H1 (cell line): Measurements from ENCODE around the gene EHBP1. TPM values are rescaled to one million over a fixed set of nuclear protein-coding genes. Genes with fewer than 3 reads are reported as not detected.

Experiments
- CTCF ChIA-PET: fragments of 300-600 bp; sonication (Branson Sonifier 250); formaldehyde crosslinking; loops from one replicate; lab custom pipeline; 2021; ENCODE audit not compliant: partially characterized antibody; lab: Charles Lee
- POLR2A ChIA-PET: fragments of 300-600 bp; sonication (Branson Sonifier 250); formaldehyde crosslinking; loops from one replicate; lab custom pipeline; 2021; ENCODE audit warnings: inconsistent platforms; ENCODE audit not compliant: partially characterized antibody; lab: Charles Lee
- DNase-seq, 2 experiments: peaks; one replicate each; pipeline versions ENCODE4 v3.0.0 to v3.0.0-alpha.2; 2010 to 2022; ENCODE audit warnings: low spot score in 2 of 2, low read depth in 1 of 2, mixed read lengths in 1 of 2
- FAIRE-seq: peaks from 2 replicates; lab custom pipeline; 2011; peaks lifted over from hg19 to GRCh38; lab: Jason Lieb, UNC
- H2AFZ ChIP-seq: 2 replicates; pipeline ENCODE4 v1.8.1; 2012; ENCODE audit warnings: low read length, inconsistent platforms
- H2AK5ac ChIP-seq: 2 replicates; pipeline ENCODE4 v1.6.1; 2013; ENCODE audit warnings: low read depth, low read length
- H2BK120ac ChIP-seq: replicated peaks from 2 replicates; pipeline ENCODE3; 2013; ENCODE audit warnings: low read depth, low read length, inconsistent platforms
- H2BK12ac ChIP-seq: 2 replicates; pipeline ENCODE4 v1.6.1; 2013; ENCODE audit warnings: low read depth, low read length
- H2BK15ac ChIP-seq: 2 replicates; pipeline ENCODE4 v1.6.1; 2013; ENCODE audit warnings: low read length
- H2BK20ac ChIP-seq: 2 replicates; pipeline ENCODE4 v1.6.1; 2013; ENCODE audit warnings: low read length
- H2BK5ac ChIP-seq: 2 replicates; pipeline ENCODE4 v1.6.1; 2013; ENCODE audit warnings: low read depth, low read length
- H3K14ac ChIP-seq: 2 replicates; pipeline ENCODE4 v1.6.1; 2013; ENCODE audit warnings: inconsistent platforms; ENCODE audit not compliant: insufficient read length
- H3K18ac ChIP-seq: 2 replicates; pipeline ENCODE4 v1.6.1; 2013; ENCODE audit warnings: low read length; ENCODE audit errors: extremely low read depth
- H3K23ac ChIP-seq: 2 replicates; pipeline ENCODE4 v1.6.1; 2013; ENCODE audit warnings: inconsistent platforms; ENCODE audit not compliant: insufficient read length
- H3K23me2 ChIP-seq: 2 replicates; pipeline ENCODE4 v1.6.1; 2013; ENCODE audit warnings: low read depth, low read length
- H3K27ac ChIP-seq: 2 replicates; pipeline ENCODE4 v1.6.1; 2011; ENCODE audit warnings: low read depth, low read length, inconsistent platforms
- H3K27me3 ChIP-seq, 4 experiments: replicated peaks in 1 of 4; 1 replicate in 1 of 4; 2 replicates in 3 of 4; pipeline versions ENCODE4 v1.6.1 to v1.8.1; 2011 to 2013; ENCODE audit warnings: low read length in 3 of 4, mild to moderate bottlenecking in 3 of 4, inconsistent platforms in 2 of 4, mixed read lengths in 2 of 4, moderate library complexity in 1 of 4; ENCODE audit not compliant: control insufficient read depth in 3 of 4, insufficient read depth in 3 of 4; ENCODE audit errors: extremely low read depth in 1 of 4
- H3K36me3 ChIP-seq, 4 experiments: 2 replicates each; pipeline versions ENCODE4 v1.6.1 to v1.8.1; 2011 to 2013; ENCODE audit warnings: mild to moderate bottlenecking in 4 of 4, low read length in 3 of 4, moderate library complexity in 2 of 4, control low read depth in 1 of 4, inconsistent platforms in 1 of 4; ENCODE audit not compliant: insufficient read depth in 4 of 4, control insufficient read depth in 2 of 4
- H3K4ac ChIP-seq: replicated peaks from 2 replicates; pipeline ENCODE3; 2013; ENCODE audit warnings: low read length, low read depth, mixed read lengths, inconsistent platforms; ENCODE audit not compliant: insufficient read length
- H3K4me1 ChIP-seq, 4 experiments: replicated peaks in 1 of 4; 1 replicate in 1 of 4; 2 replicates in 3 of 4; pipeline versions ENCODE4 v1.6.1 to v1.8.1; 2011 to 2013; ENCODE audit warnings: low read length in 3 of 4, inconsistent platforms in 2 of 4, mixed read lengths in 1 of 4; ENCODE audit not compliant: insufficient read depth in 4 of 4, control insufficient read depth in 3 of 4
- H3K4me2 ChIP-seq, 2 experiments: 2 replicates each; pipeline versions ENCODE4 v1.6.1 to v1.8.1; 2011 to 2013; ENCODE audit warnings: low read depth in 2 of 2, low read length in 2 of 2, control low read depth in 1 of 2, inconsistent platforms in 1 of 2, mild to moderate bottlenecking in 1 of 2; ENCODE audit not compliant: insufficient read depth in 1 of 2
- H3K4me3 ChIP-seq, 4 experiments: fragments of 200-600, 300-600 bp in 1 of 4; sonication (generic), shearing (Covaris generic), sonication (Bioruptor Twin) in 1 of 4; 2 replicates each; pipeline versions ENCODE4 v1.5.1 to v1.8.1; 2011 to 2016; ENCODE audit warnings: low read length in 4 of 4, low read depth in 3 of 4, control low read depth in 2 of 4, inconsistent platforms in 2 of 4, mild to moderate bottlenecking in 2 of 4, mixed read lengths in 1 of 4, moderate library complexity in 1 of 4; ENCODE audit not compliant: insufficient read depth in 2 of 4; ENCODE audit errors: extremely low read depth in 1 of 4
- H3K56ac ChIP-seq: replicated peaks from 2 replicates; pipeline ENCODE3; 2013; ENCODE audit warnings: low read depth, mild to moderate bottlenecking, mixed read lengths, low read length, inconsistent platforms; ENCODE audit not compliant: insufficient read length
- H3K79me1 ChIP-seq: 2 replicates; pipeline ENCODE4 v1.6.1; 2013; ENCODE audit warnings: low read depth, low read length, control low read depth
- H3K79me2 ChIP-seq, 2 experiments: 2 replicates each; pipeline versions ENCODE4 v1.6.1 to v1.8.1; 2012 to 2013; ENCODE audit warnings: low read length in 2 of 2, mild to moderate bottlenecking in 2 of 2, inconsistent platforms in 1 of 2; ENCODE audit not compliant: insufficient read depth in 2 of 2, control insufficient read depth in 1 of 2
- H3K9ac ChIP-seq, 4 experiments: replicated peaks in 1 of 4; 1 replicate in 1 of 4; 2 replicates in 3 of 4; pipeline versions ENCODE4 v1.6.1 to v1.8.1; 2011 to 2013; ENCODE audit warnings: low read depth in 3 of 4, low read length in 3 of 4, control low read depth in 2 of 4, mild to moderate bottlenecking in 2 of 4, moderate library complexity in 2 of 4, inconsistent platforms in 1 of 4; ENCODE audit errors: extremely low read depth in 1 of 4
- H3K9me3 ChIP-seq, 2 experiments: 2 replicates each; pipeline versions ENCODE4 v1.6.1 to v1.8.1; 2012 to 2013; ENCODE audit warnings: mild to moderate bottlenecking in 2 of 2, moderate library complexity in 2 of 2, control low read depth in 1 of 2, inconsistent platforms in 1 of 2, low read depth in 1 of 2, low read length in 1 of 2, mixed read lengths in 1 of 2; ENCODE audit not compliant: insufficient read depth in 2 of 2
- H4K20me1 ChIP-seq, 2 experiments: replicated peaks in 1 of 2; 2 replicates each; pipeline versions ENCODE3 to v1.8.1; 2011 to 2013; ENCODE audit warnings: inconsistent platforms in 2 of 2, low read length in 2 of 2, mild to moderate bottlenecking in 1 of 2; ENCODE audit not compliant: insufficient read depth in 2 of 2, control insufficient read depth in 1 of 2
- H4K5ac ChIP-seq: 2 replicates; pipeline ENCODE4 v1.6.1; 2013; ENCODE audit warnings: low read length, low read depth, mixed read lengths, inconsistent platforms; ENCODE audit not compliant: insufficient read length
- H4K8ac ChIP-seq: 2 replicates; pipeline ENCODE4 v1.8.0; 2013; ENCODE audit warnings: mild to moderate bottlenecking, moderate library complexity, low read length, inconsistent platforms; ENCODE audit not compliant: insufficient read depth; ENCODE audit errors: extremely low read depth
- H4K91ac ChIP-seq: replicated peaks from 2 replicates; pipeline ENCODE3; 2013; ENCODE audit warnings: low read length, mixed read lengths, inconsistent platforms; ENCODE audit not compliant: insufficient read length
- WGBS, 2 experiments: shearing (Covaris generic) in 1 of 2; methylation state at CpG; one replicate each; pipeline versions ENCODE4 v1.1.6 to v1.1.7; 2013 to 2015; ENCODE audit warnings: low lambda C conversion rate in 2 of 2, mixed read lengths in 2 of 2, inconsistent platforms in 1 of 2, low coverage in 1 of 2, missing lambda C conversion rate in 1 of 2; ENCODE audit not compliant: insufficient replicate concordance in 2 of 2, insufficient coverage in 1 of 2, insufficient read length in 1 of 2; ENCODE audit errors: extremely low coverage in 1 of 2, missing lambda C conversion rate in 1 of 2; 5-methylcytosine and 5-hydroxymethylcytosine counted together
- polyA plus RNA-seq, 7 experiments: library from polyadenylated mRNA; depleted of rRNA in 3 of 7; stranded (reverse) in 5 of 7; unstranded in 2 of 7; fragments of >200 nt in 5 of 7; fragments of 200-250 nt in 2 of 7; gene quantifications; 1 replicate in 5 of 7; 2 replicates in 1 of 7; 4 replicates in 1 of 7; pipeline versions ENCODE4 v1.2.1 to v1.2.3, GENCODE V29; 2011 to 2013; ENCODE audit warnings: missing spikeins in 2 of 7, mixed read lengths in 2 of 7
- total RNA-seq: library from RNA; stranded (reverse); fragmentation: NEBNext Ultra II Directional; extraction: Animal tissue kit (Norgen Biotek cat#: 25700); gene quantifications from 2 replicates; pipeline ENCODE4 v1.2.1, GENCODE V29; 2021

Gene EHBP1
- total and polyA plus RNA-seq, 2 of the 8 experiments (the other 6 are each of a cell fraction or from before 2014, with no cell fraction given), result 12.0 to 64.1 TPM

GRCh38 chr2:62934517-62934916 lies 229.0 kb downstream of the EHBP1 start:
- no peak overlapping the region for H2BK5ac ChIP-seq
- ChIA-PET CTCF (no interaction called here), POLR2A (no interaction called here)
- peaks cover 0 to 1% (median 0%) of the 10 kb centered on the region in 4 experiments; a peak in 1 of 7 replicates for H3K27me3 ChIP-seq
- no peak overlapping the region for H2BK20ac ChIP-seq
- H4K20me1 ChIP-seq, result no peaks in the 10 kb centered on the region
- no peak overlapping the region for H3K14ac ChIP-seq
- no peak overlapping the region for H2BK15ac ChIP-seq
- no peak overlapping the region for H3K4me3 ChIP-seq
- H2BK120ac ChIP-seq, result no peak overlapping the region
- no peaks in the 10 kb centered on the region for H3K79me1 ChIP-seq
- H3K4me2 ChIP-seq, result no peak overlapping the region
- no peak overlapping the region for H2AK5ac ChIP-seq
- no peaks in the 10 kb centered on the region for H3K36me3 ChIP-seq
- H3K27ac ChIP-seq, result no peak overlapping the region
- H2BK12ac ChIP-seq, result no peak overlapping the region
- H3K18ac ChIP-seq, result no peak overlapping the region
- H3K79me2 ChIP-seq, result no peaks in the 10 kb centered on the region
- no peaks in the 10 kb centered on the region for H3K9me3 ChIP-seq
- H3K4me1 ChIP-seq, result 0 out of 7 replicates have a peak, but pooled peaks cover 0 to 2% (median 0%) of the 10 kb centered on the region in 4 experiments
- no peaks in the 10 kb centered on the region for H3K23me2 ChIP-seq
- H3K23ac ChIP-seq, result no peak overlapping the region
- H4K91ac ChIP-seq, result no peak overlapping the region
- H3K56ac ChIP-seq, result no peak overlapping the region
- H3K9ac ChIP-seq, result no peak overlapping the region; a peak in 2 of 7 replicates
- no peak overlapping the region for H2AFZ ChIP-seq
- FAIRE-seq (no peak), DNase-seq (no peak)
- no peak overlapping the region for H4K5ac ChIP-seq
- no peak overlapping the region for H3K4ac ChIP-seq
- WGBS, 2 experiments, result 75% methylated on average over 2 of the region's 2 CpGs; no CpG with 5 or more reads in 1 of the 2 experiments
- H4K8ac ChIP-seq, result no peak overlapping the region
